ENCODE results near the gene SNX27. TPM values are rescaled to one million over a fixed set of nuclear protein-coding genes. Genes with fewer than 3 reads are reported as not detected.

The SNX27 gene
- total RNA-seq, 1 experiment from 2014 or later = 42.2 TPM

GRCh38 chr1:151720125-151720524, 108.3 kb downstream of the SNX27 start:
- H3K27me3 ChIP-seq (ENCODE audit: insufficient read depth, low read length) = peaks cover 28% of the 10 kb centered on the region
- TF ChIP-seq POLR2A (IDR thresholded peaks at IDR 0.05; ENCODE audit: borderline replicate concordance, extremely low read depth, insufficient read depth, insufficient read length) = no peak
- TF ChIP-seq SIN3A (IDR thresholded peaks at IDR 0.05; ENCODE audit: low read depth) = no peak
- TF ChIP-seq SP1 (IDR thresholded peaks at IDR 0.05; ENCODE audit: low read depth) = no peak
- no peak for TF ChIP-seq ZBTB33 (IDR thresholded peaks at IDR 0.05; ENCODE audit: extremely low read depth, insufficient replicate concordance, low read length)
- TF ChIP-seq ZFX (IDR thresholded peaks at IDR 0.05) = no peak
- no peak for TF ChIP-seq CTCF (IDR thresholded peaks at IDR 0.05 in 2 of 3, conservative IDR thresholded peaks at IDR 0.05 in 1 of 3; ENCODE audit: borderline replicate concordance in 1 of 3, insufficient read depth in 1 of 3, low read depth in 2 of 3, low read length in 2 of 3)
- TF ChIP-seq FOSL1 (IDR thresholded peaks at IDR 0.05; ENCODE audit: low read depth) = no peak
- TF ChIP-seq JUND (IDR thresholded peaks at IDR 0.05) = no peak
- TF ChIP-seq POLR2AphosphoS5 (IDR thresholded peaks at IDR 0.05; ENCODE audit: low read depth, low read length) = no peak
- no peak for TF ChIP-seq YY1 (IDR thresholded peaks at IDR 0.05; ENCODE audit: extremely low read depth, insufficient replicate concordance, low read depth, low read length)
- H3K79me2 ChIP-seq (ENCODE audit: insufficient read depth, low read length) = no peaks in the 10 kb centered on the region
- ATAC-seq (no peak), DNase-seq (ENCODE audit: low read depth, low spot score) (no peak)
- H3K4me1 ChIP-seq (ENCODE audit: control insufficient read depth in 1 of 2, insufficient read depth in 2 of 2, low read length in 2 of 2) = no peaks in the 10 kb centered on the region
- ChIA-PET POLR2A (interaction anchor here (0.5 kb wide), 1 partner anchor 37 kb away, joined by 6 read pairs; no protein-coding TSS in a partner anchor), CTCF (no interaction called here), RAD21 (ENCODE audit: low non-redundant PET in 1 of 2, low total read pairs in 2 of 2, uncharacterized antibody in 2 of 2, unreplicated experiment in 2 of 2) (no interaction called here)
- H3K4me3 ChIP-seq (replicated peaks in 1 of 2; ENCODE audit: low read depth in 1 of 2, low read length in 2 of 2) = no peak overlapping the region
- no peak overlapping the region for H3K27ac ChIP-seq (ENCODE audit: low read depth, low read length)
- intact Hi-C loops (cut with micrococcal nuclease) = no loop called here
- no peaks in the 10 kb centered on the region for H3K9me3 ChIP-seq (ENCODE audit: control insufficient read depth in 1 of 2, insufficient read depth in 1 of 2, low read depth in 1 of 2, low read length in 2 of 2)
- no peak overlapping the region for H3K9ac ChIP-seq (ENCODE audit: low read length)
- no peaks in the 10 kb centered on the region for H3K36me3 ChIP-seq (ENCODE audit: control insufficient read depth in 1 of 2, insufficient read depth in 2 of 2, low read length in 2 of 2)
- no peak overlapping the region for H3K4me2 ChIP-seq (ENCODE audit: low read length)
- H4K20me1 ChIP-seq (ENCODE audit: insufficient read depth) = no peaks in the 10 kb centered on the region
- H3K9me2 ChIP-seq (ENCODE audit: insufficient read depth) = no peaks in the 10 kb centered on the region
- no TSS peak for BruUV-seq (replicated peaks)
- H2AFZ ChIP-seq (ENCODE audit: low read depth, low read length, poor library complexity, severe bottlenecking) = no peak overlapping the region

Measured in HCT116 (cell line).